Measurements from ENCODE around the gene TAS2R1.

DNA sequence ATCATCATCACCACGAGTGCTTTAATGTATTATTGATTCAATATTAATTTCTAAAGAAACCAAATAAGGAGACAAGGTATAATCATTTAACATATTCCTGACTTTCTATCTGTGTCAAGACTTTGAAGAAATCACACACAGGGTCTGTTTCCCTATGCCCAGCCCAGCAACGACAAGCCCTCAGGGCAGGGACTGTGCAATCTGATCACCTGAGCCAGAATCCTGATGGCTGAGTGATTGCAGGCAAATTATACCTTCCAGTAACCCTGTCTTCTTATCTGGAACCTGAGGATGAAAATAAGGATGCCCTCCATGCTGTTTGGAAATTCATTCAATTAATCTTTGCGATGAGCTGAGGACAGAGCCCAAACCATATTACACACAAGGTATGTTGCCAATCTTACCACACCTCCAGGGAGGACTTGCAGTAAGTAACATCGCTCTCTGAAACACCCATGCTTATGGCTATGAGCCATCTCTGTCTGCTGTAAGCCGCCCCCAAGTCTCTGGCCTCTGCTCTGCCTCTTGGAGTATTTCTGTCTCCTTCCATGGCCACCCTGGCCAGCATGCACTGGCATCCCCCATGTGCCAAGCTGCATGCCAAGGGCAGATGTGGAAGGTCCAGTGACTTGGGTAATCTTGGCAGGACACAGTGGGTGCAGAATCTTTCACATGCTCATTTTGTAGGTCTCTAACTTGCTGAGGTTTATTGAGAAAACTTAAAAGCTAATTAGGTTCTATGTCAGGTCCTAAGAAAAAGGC lies 10.6 kb downstream of the TAS2R1 start:
- TF ChIP-seq CTCF (IDR thresholded peaks at IDR 0.05): no peak
- TF ChIP-seq POLR2A (IDR thresholded peaks at IDR 0.05): no peak
